ENCODE measurements around the gene SMYD4.

Gene SMYD4, protein sequence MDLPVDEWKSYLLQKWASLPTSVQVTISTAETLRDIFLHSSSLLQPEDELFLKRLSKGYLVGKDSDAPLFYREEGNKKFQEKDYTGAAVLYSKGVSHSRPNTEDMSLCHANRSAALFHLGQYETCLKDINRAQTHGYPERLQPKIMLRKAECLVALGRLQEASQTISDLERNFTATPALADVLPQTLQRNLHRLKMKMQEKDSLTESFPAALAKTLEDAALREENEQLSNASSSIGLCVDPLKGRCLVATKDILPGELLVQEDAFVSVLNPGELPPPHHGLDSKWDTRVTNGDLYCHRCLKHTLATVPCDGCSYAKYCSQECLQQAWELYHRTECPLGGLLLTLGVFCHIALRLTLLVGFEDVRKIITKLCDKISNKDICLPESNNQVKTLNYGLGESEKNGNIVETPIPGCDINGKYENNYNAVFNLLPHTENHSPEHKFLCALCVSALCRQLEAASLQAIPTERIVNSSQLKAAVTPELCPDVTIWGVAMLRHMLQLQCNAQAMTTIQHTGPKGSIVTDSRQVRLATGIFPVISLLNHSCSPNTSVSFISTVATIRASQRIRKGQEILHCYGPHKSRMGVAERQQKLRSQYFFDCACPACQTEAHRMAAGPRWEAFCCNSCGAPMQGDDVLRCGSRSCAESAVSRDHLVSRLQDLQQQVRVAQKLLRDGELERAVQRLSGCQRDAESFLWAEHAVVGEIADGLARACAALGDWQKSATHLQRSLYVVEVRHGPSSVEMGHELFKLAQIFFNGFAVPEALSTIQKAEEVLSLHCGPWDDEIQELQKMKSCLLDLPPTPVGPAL

GRCh38 chr17:1829592-1830257, at the start of gene SMYD4, which contains the start of gene RPA1:
TSS of gene SMYD4 (minus strand) at chr17:1829902. CDS start at chr17:1827994, 1,908 bp downstream.
TSS of gene RPA1 (plus strand) at chr17:1830005. CDS start at chr17:1830094, 89 bp downstream.
- TF ChIP-seq SUZ12 (IDR thresholded peaks at IDR 0.05; ENCODE audit: extremely low read depth, insufficient read depth, insufficient read length) (no peak), ZNF274 (IDR thresholded peaks at IDR 0.05; ENCODE audit: low read depth, low read length) (no peak), YY1 (IDR thresholded peaks at IDR 0.05; ENCODE audit: insufficient read depth, insufficient read length) (no peak)
- H3K36me3 ChIP-seq (ENCODE audit: insufficient read depth, insufficient read length, low read length), result peaks cover 39% of the 10 kb centered on the region
- no peaks in the 10 kb centered on the region for H3K27me3 ChIP-seq (ENCODE audit: insufficient read depth, insufficient read length)
- peak within 1 kb of the TSS; percentile 93 for H3K9ac ChIP-seq (ENCODE audit: insufficient read length, low read depth)
- peak; percentile 57 for DNase-seq (ENCODE audit: low read depth, low spot score)
- no peaks in the 10 kb centered on the region for H3K9me3 ChIP-seq (ENCODE audit: insufficient read depth, low read length)
- H3K4me1 ChIP-seq (ENCODE audit: insufficient read depth, insufficient read length), result no peaks in the 10 kb centered on the region
- peak within 1 kb of the TSS; percentile 62 for H3K4me3 ChIP-seq (ENCODE audit: insufficient read length, low read depth)

GRCh38 chr17:1878419-1879121, 48.9 kb upstream of the SMYD4 start:
- peaks cover 80% of the 10 kb centered on the region for H3K36me3 ChIP-seq (ENCODE audit: insufficient read depth, insufficient read length, low read length)
- no peaks in the 10 kb centered on the region for H3K9me3 ChIP-seq (ENCODE audit: insufficient read depth, low read length)
- no peak overlapping the region for H3K9ac ChIP-seq (ENCODE audit: insufficient read length, low read depth)

GRCh38 chr17:1875597-1875996, 45.9 kb upstream of the SMYD4 start:
- Histone ChIP-seq H3K36me3 (ENCODE audit: insufficient read depth, insufficient read length, low read length) (peaks cover 66% of the 10 kb centered on the region), H3K27me3 (ENCODE audit: insufficient read depth, insufficient read length) (no peaks in the 10 kb centered on the region), H3K4me1 (ENCODE audit: insufficient read depth, insufficient read length) (peaks cover 2% of the 10 kb centered on the region), H3K9ac (ENCODE audit: insufficient read length, low read depth) (no peak overlapping the region), H3K4me3 (ENCODE audit: insufficient read length, low read depth) (no peak overlapping the region), H3K9me3 (ENCODE audit: insufficient read depth, low read length) (no peaks in the 10 kb centered on the region)
- TF ChIP-seq YY1 (IDR thresholded peaks at IDR 0.05; ENCODE audit: insufficient read depth, insufficient read length) (no peak), ZNF274 (IDR thresholded peaks at IDR 0.05; ENCODE audit: low read depth, low read length) (no peak), SUZ12 (IDR thresholded peaks at IDR 0.05; ENCODE audit: extremely low read depth, insufficient read depth, insufficient read length) (no peak)
- no peak for DNase-seq (ENCODE audit: low read depth, low spot score)

More at GRCh38 chr17:1878419-1879121, 48.9 kb upstream of the SMYD4 start:
- DNase-seq (ENCODE audit: low read depth, low spot score), result no peak
- Histone ChIP-seq H3K4me3 (ENCODE audit: insufficient read length, low read depth) (no peak overlapping the region), H3K27me3 (ENCODE audit: insufficient read depth, insufficient read length) (no peaks in the 10 kb centered on the region), H3K4me1 (ENCODE audit: insufficient read depth, insufficient read length) (peaks cover 3% of the 10 kb centered on the region)
- TF ChIP-seq YY1 (IDR thresholded peaks at IDR 0.05; ENCODE audit: insufficient read depth, insufficient read length) (no peak), SUZ12 (IDR thresholded peaks at IDR 0.05; ENCODE audit: extremely low read depth, insufficient read depth, insufficient read length) (no peak), ZNF274 (IDR thresholded peaks at IDR 0.05; ENCODE audit: low read depth, low read length) (no peak)

GRCh38 chr17:1873418-1873817, 43.7 kb upstream of the SMYD4 start:
- Histone ChIP-seq H3K4me3 (ENCODE audit: insufficient read length, low read depth) (no peak overlapping the region), H3K9ac (ENCODE audit: insufficient read length, low read depth) (no peak overlapping the region), H3K4me1 (ENCODE audit: insufficient read depth, insufficient read length) (no peaks in the 10 kb centered on the region), H3K36me3 (ENCODE audit: insufficient read depth, insufficient read length, low read length) (peaks cover 53% of the 10 kb centered on the region), H3K9me3 (ENCODE audit: insufficient read depth, low read length) (no peaks in the 10 kb centered on the region), H3K27me3 (ENCODE audit: insufficient read depth, insufficient read length) (no peaks in the 10 kb centered on the region)
- TF ChIP-seq YY1 (IDR thresholded peaks at IDR 0.05; ENCODE audit: insufficient read depth, insufficient read length) (no peak), ZNF274 (IDR thresholded peaks at IDR 0.05; ENCODE audit: low read depth, low read length) (no peak), SUZ12 (IDR thresholded peaks at IDR 0.05; ENCODE audit: extremely low read depth, insufficient read depth, insufficient read length) (no peak)
- no peak for DNase-seq (ENCODE audit: low read depth, low spot score)

DNA sequence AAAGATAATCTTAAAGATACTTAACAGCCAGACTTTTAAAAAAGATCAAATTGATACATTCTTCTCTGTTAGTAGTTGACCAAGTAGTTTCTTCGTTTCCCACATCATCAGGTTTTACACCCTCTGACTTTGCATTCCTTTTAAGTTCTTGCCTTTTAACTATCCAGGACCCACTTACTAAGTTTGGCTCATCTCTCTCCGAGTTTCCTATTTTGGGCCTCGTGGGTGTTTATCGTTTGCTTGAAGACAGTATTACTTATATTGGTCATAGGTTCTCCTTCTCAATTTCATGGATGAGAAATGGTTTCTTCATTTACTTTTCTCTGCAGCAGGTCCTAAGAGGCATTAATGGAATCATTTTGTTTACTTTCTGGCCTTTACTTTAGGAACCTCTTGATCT, 43.3 kb upstream of the SMYD4 start:
- H3K4me3 ChIP-seq (ENCODE audit: insufficient read length, low read depth), result no peak overlapping the region
- peaks cover 48% of the 10 kb centered on the region for H3K36me3 ChIP-seq (ENCODE audit: insufficient read depth, insufficient read length, low read length)
- H3K9ac ChIP-seq (ENCODE audit: insufficient read length, low read depth), result no peak overlapping the region

GRCh38 chr17:1872254-1872653, 42.6 kb upstream of the SMYD4 start:
- Histone ChIP-seq H3K9ac (ENCODE audit: insufficient read length, low read depth) (no peak overlapping the region), H3K4me3 (ENCODE audit: insufficient read length, low read depth) (no peak overlapping the region), H3K36me3 (ENCODE audit: insufficient read depth, insufficient read length, low read length) (peaks cover 42% of the 10 kb centered on the region), H3K4me1 (ENCODE audit: insufficient read depth, insufficient read length) (no peaks in the 10 kb centered on the region), H3K9me3 (ENCODE audit: insufficient read depth, low read length) (no peaks in the 10 kb centered on the region), H3K27me3 (ENCODE audit: insufficient read depth, insufficient read length) (no peaks in the 10 kb centered on the region)
- no peak for DNase-seq (ENCODE audit: low read depth, low spot score)
- TF ChIP-seq SUZ12 (IDR thresholded peaks at IDR 0.05; ENCODE audit: extremely low read depth, insufficient read depth, insufficient read length) (no peak), ZNF274 (IDR thresholded peaks at IDR 0.05; ENCODE audit: low read depth, low read length) (no peak), YY1 (IDR thresholded peaks at IDR 0.05; ENCODE audit: insufficient read depth, insufficient read length) (no peak)

More for the DNA sequence above, 43.3 kb upstream of the SMYD4 start:
- no peaks in the 10 kb centered on the region for H3K9me3 ChIP-seq (ENCODE audit: insufficient read depth, low read length)
- H3K27me3 ChIP-seq (ENCODE audit: insufficient read depth, insufficient read length), result no peaks in the 10 kb centered on the region
- no peak for DNase-seq (ENCODE audit: low read depth, low spot score)
- H3K4me1 ChIP-seq (ENCODE audit: insufficient read depth, insufficient read length), result no peaks in the 10 kb centered on the region
- no peak for TF ChIP-seq YY1 (IDR thresholded peaks at IDR 0.05; ENCODE audit: insufficient read depth, insufficient read length)
- no peak for TF ChIP-seq ZNF274 (IDR thresholded peaks at IDR 0.05; ENCODE audit: low read depth, low read length)
